GM18499 (cell line): Measurements from ENCODE around the gene FAM83G.
"Not testable (repeated sequence)": the region's sequence is repeated elsewhere in the genome, so short reads cannot be mapped to it uniquely, and the experiment has no call there.

Source experiments
- ATAC-seq: cut with Tn5 transposase; IDR thresholded peaks from one replicate; pipeline ENCODE4 v1.9.1; 2021; ENCODE audit warnings: moderate number of reproducible peaks; ENCODE audit not compliant: insufficient read depth, unreplicated experiment

The FAM83G gene

GRCh38 chr17:19023209-19023999, 18.8 kb upstream of the FAM83G start:
- no peak for ATAC-seq

GRCh38 chr17:19022747-19023146, 18.2 kb upstream of the FAM83G start:
- ATAC-seq: no peak

DNA sequence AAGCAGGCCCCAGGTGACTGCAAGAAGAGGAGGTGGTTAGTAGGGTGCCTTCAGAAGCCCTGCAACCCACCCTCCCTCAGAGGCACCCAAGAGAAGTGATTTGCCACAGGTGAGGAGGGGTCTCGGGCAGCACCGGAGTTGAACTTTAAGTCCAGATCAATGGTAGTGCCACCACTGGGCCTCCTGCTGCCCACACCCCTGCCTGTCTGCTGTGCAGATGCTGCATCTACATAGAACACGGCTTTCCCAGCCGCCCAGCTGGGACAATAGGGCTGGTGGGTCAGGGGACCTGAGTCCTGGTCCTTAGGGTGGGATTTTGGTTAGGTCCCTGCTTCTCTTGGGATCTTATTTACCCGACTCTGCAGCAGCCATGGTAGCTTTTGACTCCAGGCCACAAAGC, 17.6 kb upstream of the FAM83G start:
- ATAC-seq: no peak

DNA sequence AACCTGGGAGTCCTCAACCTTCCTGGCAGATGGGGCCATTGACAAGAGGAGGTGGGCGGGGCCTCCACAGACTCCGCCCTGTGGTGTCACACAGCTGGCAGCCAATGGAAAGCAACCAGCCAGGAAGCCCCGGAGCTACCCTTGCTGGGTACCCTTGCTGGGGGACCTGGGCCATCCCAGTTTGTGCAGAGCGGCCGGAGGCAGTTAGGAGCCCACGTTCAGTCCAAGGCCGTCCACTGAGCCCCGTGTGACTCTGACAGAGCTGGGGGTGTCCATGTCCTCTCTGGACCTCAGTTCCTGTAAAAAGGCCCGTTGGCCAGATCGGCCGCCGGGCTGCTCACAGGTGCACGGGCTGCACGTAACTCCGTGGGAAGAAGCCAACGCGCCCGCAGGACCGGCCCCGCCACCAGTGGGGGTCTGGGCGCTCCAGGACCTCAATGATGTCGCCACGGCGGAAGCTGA, 17.1 kb upstream of the FAM83G start:
- ATAC-seq: no peak

DNA sequence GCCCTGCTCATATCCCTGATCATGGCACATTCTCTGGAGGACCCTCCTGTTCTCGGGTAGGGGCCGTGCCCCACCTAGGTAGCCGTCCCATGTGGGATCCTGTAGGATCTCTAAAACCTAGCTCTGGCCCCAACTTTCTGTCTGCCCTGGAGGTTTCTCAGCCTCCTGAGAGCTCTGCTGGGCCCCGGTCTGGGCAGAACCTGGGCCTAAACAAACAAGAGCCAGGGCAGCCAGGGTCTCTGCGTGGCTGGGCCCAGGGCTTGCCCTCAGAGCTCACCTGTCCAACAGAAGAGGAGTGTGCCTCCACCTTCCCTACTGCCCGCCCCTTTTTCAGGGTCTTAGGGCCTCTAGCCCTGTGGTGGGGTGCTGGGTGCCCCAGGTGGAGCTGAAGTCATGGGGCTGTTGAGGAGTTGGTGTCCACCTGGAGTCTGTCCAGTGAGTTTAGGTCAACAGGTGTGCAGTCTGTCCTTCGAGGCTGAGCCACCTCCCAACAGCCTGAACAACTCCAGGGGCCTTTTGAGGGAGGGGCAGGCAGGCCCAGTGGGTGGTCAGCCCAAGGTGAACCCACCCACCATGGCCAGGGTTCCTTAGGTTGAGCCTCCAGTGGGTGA, 16.6 kb upstream of the FAM83G start:
- ATAC-seq: not testable (repeated sequence)

GRCh38 chr17:19020016-19020415, 15.5 kb upstream of the FAM83G start:
- ATAC-seq: no peak

GRCh38 chr17:19019041-19019941, 14.7 kb upstream of the FAM83G start:
- no peak for ATAC-seq

- no peak for ATAC-seq
These were observed 14.0 kb upstream of the FAM83G start for GRCh38 chr17:19018600-19018950.

GRCh38 chr17:19017804-19018599, 13.4 kb upstream of the FAM83G start:
- no peak for ATAC-seq

GRCh38 chr17:19017401-19017800, 12.8 kb upstream of the FAM83G start:
- no peak for ATAC-seq

DNA sequence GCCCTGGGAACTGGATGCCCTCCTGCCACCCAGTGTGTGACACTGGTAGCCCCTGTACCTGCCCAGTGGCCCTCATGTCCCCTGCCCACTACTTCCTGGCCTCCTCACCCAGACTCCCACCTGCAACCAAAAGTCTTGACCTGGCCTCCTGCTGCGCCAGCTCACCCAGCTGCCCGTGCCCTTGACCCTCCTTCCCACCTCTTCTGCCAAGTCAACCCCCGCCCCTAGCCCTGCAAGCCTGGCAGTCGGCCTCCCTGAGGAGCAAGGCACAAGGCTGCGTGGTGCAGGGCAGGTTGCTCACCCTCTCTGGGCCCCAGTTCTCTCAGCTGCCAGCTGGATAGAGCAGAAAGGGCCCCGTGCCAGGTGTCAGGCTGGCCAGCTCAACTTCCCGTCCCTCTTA, 12.3 kb upstream of the FAM83G start:
- ATAC-seq: no peak

DNA sequence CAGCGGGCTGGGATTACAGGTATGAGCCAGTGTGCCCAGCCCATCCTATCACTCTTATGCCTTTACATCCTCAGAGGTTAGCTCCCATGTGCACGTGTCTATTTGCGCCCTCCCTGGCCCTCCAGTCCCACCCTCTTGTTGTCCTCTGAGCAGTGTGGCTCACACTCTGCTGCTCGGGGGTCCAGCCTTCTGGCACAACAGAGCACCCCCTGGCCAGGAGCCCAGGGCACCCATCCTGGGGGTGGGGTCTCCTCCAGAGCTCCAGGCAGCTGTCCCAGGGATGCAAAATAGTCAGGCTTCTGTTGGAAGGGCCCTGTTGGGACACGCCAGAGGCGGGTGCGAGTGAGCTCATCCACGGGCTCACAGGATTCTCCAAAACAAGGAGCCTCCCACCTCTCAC, 11.7 kb upstream of the FAM83G start:
- no peak for ATAC-seq

- ATAC-seq: no peak
These were observed 10.9 kb upstream of the FAM83G start for GRCh38 chr17:19015428-19015827.

DNA sequence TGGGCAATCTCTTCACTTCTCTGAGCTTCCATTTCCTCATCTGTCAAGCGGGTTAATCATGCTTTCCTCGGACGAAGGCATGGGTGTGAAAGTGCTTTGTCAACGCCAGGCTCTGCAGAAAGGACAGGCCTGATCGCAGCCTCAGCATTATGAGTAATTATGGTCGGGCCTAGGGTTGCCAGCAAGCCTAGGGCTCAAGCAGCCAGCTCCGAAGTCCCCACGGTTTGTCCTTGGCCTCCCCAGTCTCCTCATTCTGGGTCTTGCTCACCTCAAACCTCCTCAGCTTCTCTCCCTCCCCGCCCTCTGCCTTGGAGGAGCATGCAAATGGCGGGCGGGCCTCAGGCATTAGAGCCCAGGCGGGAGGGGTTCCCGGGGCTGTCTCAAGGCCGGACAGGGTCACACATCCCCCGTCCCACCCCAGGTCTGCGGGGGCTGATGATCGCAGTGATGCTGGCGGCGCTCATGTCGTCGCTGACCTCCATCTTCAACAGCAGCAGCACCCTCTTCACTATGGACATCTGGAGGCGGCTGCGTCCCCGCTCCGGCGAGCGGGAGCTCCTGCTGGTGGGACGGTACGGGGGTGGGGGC, 10.2 kb upstream of the FAM83G start:
- ATAC-seq: no peak

- no peak for ATAC-seq
These were observed 9.5 kb upstream of the FAM83G start for GRCh38 chr17:19013806-19014627.

GRCh38 chr17:19013226-19013625, 8.7 kb upstream of the FAM83G start:
- ATAC-seq: no peak

- no peak for ATAC-seq
These were observed 7.9 kb upstream of the FAM83G start for GRCh38 chr17:19012171-19013080.

- ATAC-seq: no peak
These were observed 7.0 kb upstream of the FAM83G start for GRCh38 chr17:19011581-19011980.
